Measurements from ENCODE around the gene KSR1.
"Not testable (repeated sequence)": the region's sequence is repeated elsewhere in the genome, so short reads cannot be mapped to it uniquely, and the experiment has no call there.

Gene KSR1

GRCh38 chr17:27635275-27635823 lies 179.1 kb downstream of the KSR1 start:
- ChIA-PET CTCF (no interaction called here), POLR2A (no interaction called here)
- no peak for TF ChIP-seq ELF4 (IDR thresholded peaks at IDR 0.05)
- TF ChIP-seq FOXM1 (IDR thresholded peaks at IDR 0.05; ENCODE audit: borderline replicate concordance), result no peak
- DNase-seq (ENCODE audit: extremely low spot score), result no peak

- POLR2A ChIA-PET; CTCF ChIA-PET; DNase-seq (ENCODE audit: extremely low spot score): not testable (repeated sequence)
These were observed 179.8 kb downstream of the KSR1 start for GRCh38 chr17:27636005-27636520.

GRCh38 chr17:27637818-27638217 lies 181.6 kb downstream of the KSR1 start:
- CTCF ChIA-PET; POLR2A ChIA-PET; DNase-seq (ENCODE audit: extremely low spot score): not testable (repeated sequence)

DNA sequence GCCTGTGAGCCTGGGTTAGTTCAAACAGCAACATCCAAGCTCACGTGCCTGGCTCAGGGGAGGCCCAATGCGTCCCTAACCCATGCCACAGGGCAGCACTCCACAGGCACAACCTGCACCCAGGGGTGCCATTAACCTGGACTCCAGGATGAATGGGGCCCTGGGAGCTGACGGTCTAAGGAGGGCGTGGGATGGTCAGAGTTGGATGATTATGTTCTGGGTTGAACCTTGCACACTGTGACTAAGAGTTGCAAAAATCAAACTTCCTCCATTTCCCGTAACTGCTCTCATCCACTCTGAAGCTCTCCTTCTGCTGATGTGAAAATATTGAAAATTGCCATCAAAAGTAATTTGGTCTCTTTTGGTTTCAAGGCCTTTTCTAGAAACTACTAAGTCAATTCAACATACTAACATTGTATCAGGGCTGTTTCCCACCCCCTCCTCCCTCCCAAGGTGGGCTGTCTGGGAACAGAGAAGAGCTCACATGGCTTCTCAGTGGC lies 182.2 kb downstream of the KSR1 start:
- DNase-seq (ENCODE audit: extremely low spot score); POLR2A ChIA-PET; CTCF ChIA-PET: not testable (repeated sequence)

DNA sequence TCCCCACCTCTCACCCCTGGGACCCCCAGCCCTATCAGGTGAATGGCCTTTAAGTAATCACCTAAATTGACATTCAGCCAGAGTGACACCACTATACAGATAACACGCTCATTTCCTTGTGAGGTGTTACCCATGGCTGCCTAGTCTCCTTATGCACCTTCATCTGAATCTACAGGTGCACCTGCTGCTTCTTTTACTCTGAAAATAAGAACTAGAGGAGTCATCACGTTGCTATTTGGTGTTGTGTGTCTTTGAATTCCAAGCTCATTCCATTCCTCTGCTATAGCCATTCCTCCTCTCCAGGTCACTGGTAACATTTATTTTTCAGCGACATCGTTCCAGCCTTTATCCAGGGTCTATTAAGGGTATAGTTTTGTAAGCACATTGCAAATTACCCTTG lies 184.5 kb downstream of the KSR1 start:
- POLR2A ChIA-PET, result no interaction called here
- TF ChIP-seq SP1 (IDR thresholded peaks at IDR 0.05) (no peak), NFRKB (IDR thresholded peaks at IDR 0.05) (no peak), FOXA1 (IDR thresholded peaks at IDR 0.05) (no peak), TARDBP (IDR thresholded peaks at IDR 0.05) (no peak), CTBP1 (IDR thresholded peaks at IDR 0.05; ENCODE audit: borderline replicate concordance) (no peak), ELF4 (IDR thresholded peaks at IDR 0.05) (no peak), SUZ12 (IDR thresholded peaks at IDR 0.05) (no peak), L3MBTL2 (conservative IDR thresholded peaks at IDR 0.05) (no peak), ZNF384 (IDR thresholded peaks at IDR 0.05) (no peak), BHLHE40 (IDR thresholded peaks at IDR 0.05; ENCODE audit: borderline replicate concordance) (no peak), FOXK2 (IDR thresholded peaks at IDR 0.05) (no peak), HDGF (IDR thresholded peaks at IDR 0.05; ENCODE audit: borderline replicate concordance) (no peak), ARNT (IDR thresholded peaks at IDR 0.05) (no peak)
- TF ChIP-seq, protein P1, sequence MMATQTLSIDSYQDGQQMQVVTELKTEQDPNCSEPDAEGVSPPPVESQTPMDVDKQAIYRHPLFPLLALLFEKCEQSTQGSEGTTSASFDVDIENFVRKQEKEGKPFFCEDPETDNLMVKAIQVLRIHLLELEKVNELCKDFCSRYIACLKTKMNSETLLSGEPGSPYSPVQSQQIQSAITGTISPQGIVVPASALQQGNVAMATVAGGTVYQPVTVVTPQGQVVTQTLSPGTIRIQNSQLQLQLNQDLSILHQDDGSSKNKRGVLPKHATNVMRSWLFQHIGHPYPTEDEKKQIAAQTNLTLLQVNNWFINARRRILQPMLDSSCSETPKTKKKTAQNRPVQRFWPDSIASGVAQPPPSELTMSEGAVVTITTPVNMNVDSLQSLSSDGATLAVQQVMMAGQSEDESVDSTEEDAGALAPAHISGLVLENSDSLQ (IDR thresholded peaks at IDR 0.05), result no peak
- DNase-seq (ENCODE audit: extremely low spot score), result no peak
- CTCF ChIA-PET, result no interaction called here

GRCh38 chr17:27644586-27644985 lies 188.3 kb downstream of the KSR1 start:
- no peak for DNase-seq (ENCODE audit: extremely low spot score)
- ChIA-PET POLR2A (no interaction called here), CTCF (no interaction called here)

GRCh38 chr17:27645621-27646020 lies 189.4 kb downstream of the KSR1 start:
- CTCF ChIA-PET; POLR2A ChIA-PET; DNase-seq (ENCODE audit: extremely low spot score): not testable (repeated sequence)

More at GRCh38 chr17:27644586-27644985, 188.3 kb downstream of the KSR1 start:
- TF ChIP-seq HDGF (IDR thresholded peaks at IDR 0.05; ENCODE audit: borderline replicate concordance), result no peak
- no peak for TF ChIP-seq TARDBP (IDR thresholded peaks at IDR 0.05)
- TF ChIP-seq SUZ12 (IDR thresholded peaks at IDR 0.05), result no peak
- no peak for TF ChIP-seq BHLHE40 (IDR thresholded peaks at IDR 0.05; ENCODE audit: borderline replicate concordance)
- TF ChIP-seq SP1 (IDR thresholded peaks at IDR 0.05), result no peak
- no peak for TF ChIP-seq ARNT (IDR thresholded peaks at IDR 0.05)
- no peak for TF ChIP-seq LEF1 (IDR thresholded peaks at IDR 0.05; ENCODE audit: borderline replicate concordance)
- TF ChIP-seq NFRKB (IDR thresholded peaks at IDR 0.05), result no peak
- no peak for TF ChIP-seq FOXA1 (IDR thresholded peaks at IDR 0.05)
- no peak for TF ChIP-seq ZNF384 (IDR thresholded peaks at IDR 0.05)
- no peak for TF ChIP-seq FOXK2 (IDR thresholded peaks at IDR 0.05)
- no peak for TF ChIP-seq L3MBTL2 (conservative IDR thresholded peaks at IDR 0.05)
- TF ChIP-seq CTBP1 (IDR thresholded peaks at IDR 0.05; ENCODE audit: borderline replicate concordance), result no peak
- TF ChIP-seq FOXM1 (IDR thresholded peaks at IDR 0.05; ENCODE audit: borderline replicate concordance), result no peak
- TF ChIP-seq, protein P1 (IDR thresholded peaks at IDR 0.05), result no peak
- no peak for TF ChIP-seq ELF4 (IDR thresholded peaks at IDR 0.05)

GRCh38 chr17:27646232-27646631 lies 190.0 kb downstream of the KSR1 start:
- DNase-seq (ENCODE audit: extremely low spot score), result no peak
- POLR2A ChIA-PET, result no interaction called here
- CTCF ChIA-PET, result interaction anchor here (0.6 kb wide), 1 partner anchor 132 kb away, joined by 3 read pairs; no protein-coding TSS in a partner anchor
- TF ChIP-seq BHLHE40 (IDR thresholded peaks at IDR 0.05; ENCODE audit: borderline replicate concordance), result no peak
- no peak for TF ChIP-seq ZNF384 (IDR thresholded peaks at IDR 0.05)
- TF ChIP-seq SUZ12 (IDR thresholded peaks at IDR 0.05), result no peak
- no peak for TF ChIP-seq CTBP1 (IDR thresholded peaks at IDR 0.05; ENCODE audit: borderline replicate concordance)
- TF ChIP-seq TARDBP (IDR thresholded peaks at IDR 0.05), result no peak
- no peak for TF ChIP-seq FOXM1 (IDR thresholded peaks at IDR 0.05; ENCODE audit: borderline replicate concordance)
- no peak for TF ChIP-seq FOXK2 (IDR thresholded peaks at IDR 0.05)
- TF ChIP-seq NFRKB (IDR thresholded peaks at IDR 0.05), result no peak
- TF ChIP-seq ARNT (IDR thresholded peaks at IDR 0.05), result no peak
- TF ChIP-seq L3MBTL2 (conservative IDR thresholded peaks at IDR 0.05), result no peak
- no peak for TF ChIP-seq SP1 (IDR thresholded peaks at IDR 0.05)
- no peak for TF ChIP-seq LEF1 (IDR thresholded peaks at IDR 0.05; ENCODE audit: borderline replicate concordance)
- TF ChIP-seq, protein P1 (IDR thresholded peaks at IDR 0.05), result no peak
- TF ChIP-seq HDGF (IDR thresholded peaks at IDR 0.05; ENCODE audit: borderline replicate concordance), result no peak
